MG63 (cell line): Measurements from ENCODE around the gene ZNF740. TPM values are rescaled to one million over a fixed set of nuclear protein-coding genes. Genes with fewer than 3 reads are reported as not detected.

Experiments
- DNase-seq: peaks from one replicate; pipeline ENCODE4 v3.0.0-alpha.2; 2020
- H3K27me3 ChIP-seq: fragments of 250-450 bp; sonication (Bioruptor Pico); 2 replicates; pipeline ENCODE4 v1.5.1; 2020; ENCODE audit warnings: mild to moderate bottlenecking, moderate library complexity
- H3K36me3 ChIP-seq: fragments of 250-450 bp; sonication (Bioruptor Pico); 2 replicates; pipeline ENCODE4 v1.5.1; 2020; ENCODE audit warnings: mild to moderate bottlenecking, moderate library complexity
- H3K4me3 ChIP-seq: fragments of 250-450 bp; sonication (Bioruptor Pico); 2 replicates; pipeline ENCODE4 v1.5.1; 2020; ENCODE audit warnings: mild to moderate bottlenecking, moderate library complexity
- H3K9me3 ChIP-seq: fragments of 250-450 bp; sonication (Bioruptor Pico); 2 replicates; pipeline ENCODE4 v1.5.1; 2020; ENCODE audit warnings: mild to moderate bottlenecking, moderate library complexity
- total RNA-seq: library from RNA; depleted of rRNA; stranded (reverse); fragments of >200 nt; shearing (Covaris generic); gene quantifications from 2 replicates; pipeline ENCODE4 v1.2.3, GENCODE V29; 2014; ENCODE audit warnings: low replicate concordance

The ZNF740 gene
- total RNA-seq, 1 experiment from 2014 or later: 14.7 TPM

- Histone ChIP-seq H3K27me3 (no peaks in the 10 kb centered on the region), H3K36me3 (peaks cover 63% of the 10 kb centered on the region), H3K4me3 (no peak overlapping the region), H3K9me3 (no peaks in the 10 kb centered on the region)
- no peak for DNase-seq
These were observed 6.8 kb downstream of the ZNF740 start for GRCh38 chr12:53187145-53187899.

DNA sequence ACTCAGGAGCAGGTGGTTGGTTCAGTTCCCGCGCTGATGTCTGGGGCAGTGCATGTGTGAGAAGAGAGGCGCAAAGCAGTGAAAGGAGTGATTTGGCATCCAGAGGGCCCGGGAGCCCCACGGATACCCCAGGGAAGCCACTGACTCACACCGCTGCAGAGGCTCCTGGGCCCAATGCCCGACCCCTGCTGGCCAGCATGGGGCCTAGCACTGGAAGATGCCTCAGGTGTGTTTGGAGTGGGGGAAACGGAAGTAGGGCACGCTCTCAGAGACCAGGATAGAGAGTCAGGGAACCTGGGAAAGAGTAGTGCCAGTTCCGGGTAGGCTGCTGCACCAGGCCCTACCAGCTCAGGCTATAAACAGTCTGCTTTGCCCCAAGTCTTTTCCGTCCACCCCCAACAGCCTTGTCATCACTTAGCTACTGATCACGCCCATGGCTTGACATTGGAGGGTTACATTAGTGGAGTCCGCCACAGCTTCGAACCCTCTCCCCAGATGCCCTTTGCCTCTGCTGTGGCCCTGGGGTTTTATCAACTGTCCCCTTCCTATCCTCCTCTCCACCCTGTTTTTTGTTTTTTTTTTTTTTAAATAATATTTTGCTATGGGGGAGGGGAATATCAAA, 9.7 kb downstream of the ZNF740 start:
- H3K4me3 ChIP-seq: no peak overlapping the region
- no peaks in the 10 kb centered on the region for H3K9me3 ChIP-seq
- peaks cover 36% of the 10 kb centered on the region for H3K36me3 ChIP-seq
- DNase-seq: peak; percentile 70
- no peaks in the 10 kb centered on the region for H3K27me3 ChIP-seq

DNA sequence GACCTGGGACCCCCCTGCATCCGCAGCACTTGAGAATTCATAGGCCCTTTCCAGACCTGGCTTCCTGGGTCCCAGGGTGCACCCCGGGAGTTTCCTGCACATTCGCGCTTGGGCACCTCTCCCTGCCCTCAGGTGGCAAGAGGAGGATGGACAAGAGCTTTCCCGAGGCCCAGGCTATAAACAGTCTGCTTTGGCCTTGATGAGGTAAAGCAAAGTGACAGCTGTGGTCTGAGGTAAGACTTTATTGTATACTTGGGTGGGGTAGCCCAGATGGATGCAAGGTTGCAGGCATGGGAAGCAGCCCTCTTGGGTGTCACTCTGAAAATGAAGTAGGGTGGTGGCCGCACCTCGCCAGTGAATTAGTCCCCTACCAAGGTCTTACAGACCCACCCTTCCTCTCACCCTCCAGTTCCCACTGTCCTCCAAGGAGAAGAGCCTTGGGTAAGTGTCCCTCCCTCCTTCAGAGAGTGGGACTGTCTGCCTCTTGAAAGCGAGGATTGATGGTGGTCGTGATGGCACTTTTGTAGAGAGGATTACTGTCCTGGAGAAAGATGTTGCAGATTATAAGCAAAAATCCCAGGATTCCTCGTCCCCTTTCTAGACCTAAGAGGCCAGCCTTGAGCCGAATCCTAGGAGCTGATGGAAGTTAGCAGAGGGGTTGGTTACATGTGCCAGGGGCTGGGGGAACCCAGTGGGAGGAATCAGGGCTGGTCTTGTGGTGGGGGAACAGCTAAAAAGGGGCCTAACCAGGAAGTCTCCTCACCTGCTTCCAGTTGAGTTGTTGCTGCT, 10.8 kb downstream of the ZNF740 start:
- Histone ChIP-seq H3K9me3 (no peaks in the 10 kb centered on the region), H3K36me3 (peaks cover 25% of the 10 kb centered on the region), H3K4me3 (no peak overlapping the region), H3K27me3 (no peaks in the 10 kb centered on the region)
- no peak for DNase-seq

DNA sequence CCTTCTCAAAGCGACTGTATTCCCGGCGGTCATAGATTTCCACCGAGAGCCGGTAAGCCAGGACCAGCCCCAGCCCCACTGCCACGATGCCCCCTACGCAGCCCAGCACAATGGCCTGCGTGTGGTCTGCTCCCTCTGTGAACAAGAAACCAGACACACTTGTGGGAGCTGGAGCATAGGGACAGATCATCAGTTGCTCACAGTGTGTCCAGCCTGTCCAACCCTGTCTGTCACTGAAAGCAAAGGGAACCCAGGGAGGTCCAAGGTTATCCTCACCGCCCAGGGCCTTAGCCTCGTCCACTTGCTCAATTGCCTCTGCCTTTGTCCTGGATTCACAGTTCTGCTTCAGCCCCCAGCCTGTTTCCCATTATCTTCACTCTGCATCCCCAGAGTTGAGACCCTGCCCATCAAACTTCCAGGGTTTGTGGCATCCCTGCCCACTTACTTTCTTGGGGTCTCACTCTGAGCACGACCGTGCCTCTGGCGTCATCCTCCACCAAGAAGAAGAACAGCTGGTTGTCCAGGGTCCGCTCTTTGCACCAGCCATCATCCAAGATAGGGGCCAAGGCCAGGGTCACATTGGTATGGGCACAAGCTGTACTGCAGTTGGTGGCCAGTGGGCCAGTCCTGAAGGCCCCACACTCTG, 11.5 kb downstream of the ZNF740 start:
- Histone ChIP-seq H3K9me3 (no peaks in the 10 kb centered on the region), H3K27me3 (no peaks in the 10 kb centered on the region), H3K36me3 (peaks cover 18% of the 10 kb centered on the region), H3K4me3 (no peak overlapping the region)
- DNase-seq: no peak

DNA sequence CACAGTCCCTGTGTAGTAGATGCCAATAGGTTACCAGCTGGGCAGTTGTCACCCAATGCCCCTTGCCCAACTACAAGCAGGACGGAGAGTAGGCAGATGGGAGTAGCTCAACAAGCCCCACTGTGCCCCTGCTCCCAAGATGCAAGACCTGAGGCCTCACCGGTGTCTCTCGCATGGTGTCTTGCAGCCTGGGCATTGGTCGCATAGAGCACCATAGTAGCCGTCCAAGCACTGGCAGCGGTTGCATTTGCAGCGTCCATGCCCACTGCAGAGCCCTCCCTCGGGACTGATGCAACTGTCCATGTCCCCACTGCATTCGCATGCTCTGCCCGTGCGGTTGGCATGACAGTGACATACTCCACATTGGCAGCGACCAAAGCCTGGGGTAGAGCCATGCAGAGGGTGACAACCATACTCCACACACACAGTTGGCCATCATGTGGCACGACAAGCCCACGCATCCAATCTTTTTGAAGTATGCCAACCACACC, 12.1 kb downstream of the ZNF740 start:
- Histone ChIP-seq H3K27me3 (no peaks in the 10 kb centered on the region), H3K9me3 (no peaks in the 10 kb centered on the region), H3K36me3 (peaks cover 13% of the 10 kb centered on the region), H3K4me3 (no peak overlapping the region)
- DNase-seq: no peak

- DNase-seq: no peak
- Histone ChIP-seq H3K36me3 (peaks cover 8% of the 10 kb centered on the region), H3K27me3 (no peaks in the 10 kb centered on the region), H3K4me3 (no peak overlapping the region), H3K9me3 (no peaks in the 10 kb centered on the region)
These were observed 12.5 kb downstream of the ZNF740 start for GRCh38 chr12:53193040-53193439.

GRCh38 chr12:53193985-53194716, 13.6 kb downstream of the ZNF740 start:
- Histone ChIP-seq H3K9me3 (no peaks in the 10 kb centered on the region), H3K36me3 (peaks cover 3% of the 10 kb centered on the region; the same call in 1 of the 2 replicates), H3K27me3 (no peaks in the 10 kb centered on the region), H3K4me3 (no peak overlapping the region)
- no peak for DNase-seq

GRCh38 chr12:53194973-53195372, 14.5 kb downstream of the ZNF740 start:
- Histone ChIP-seq H3K9me3 (no peaks in the 10 kb centered on the region), H3K4me3 (no peak overlapping the region), H3K27me3 (no peaks in the 10 kb centered on the region), H3K36me3 (peaks cover 3% of the 10 kb centered on the region; the same call in 1 of the 2 replicates)
- DNase-seq: no peak

GRCh38 chr12:53195516-53196420, 15.2 kb downstream of the ZNF740 start:
- Histone ChIP-seq H3K4me3 (no peak overlapping the region), H3K27me3 (no peaks in the 10 kb centered on the region), H3K36me3 (peaks cover 3% of the 10 kb centered on the region; the same call in 1 of the 2 replicates), H3K9me3 (no peaks in the 10 kb centered on the region)
- no peak for DNase-seq

- H3K36me3 ChIP-seq: no peaks in the 10 kb centered on the region
- no peaks in the 10 kb centered on the region for H3K27me3 ChIP-seq
- DNase-seq: no peak
- H3K9me3 ChIP-seq: no peaks in the 10 kb centered on the region
- no peak overlapping the region for H3K4me3 ChIP-seq
These were observed 16.0 kb downstream of the ZNF740 start for GRCh38 chr12:53196486-53196885.

GRCh38 chr12:53197011-53197640, 16.6 kb downstream of the ZNF740 start:
- Histone ChIP-seq H3K36me3 (no peaks in the 10 kb centered on the region), H3K4me3 (no peak overlapping the region), H3K9me3 (no peaks in the 10 kb centered on the region), H3K27me3 (no peaks in the 10 kb centered on the region)
- DNase-seq: no peak

GRCh38 chr12:53198486-53199110, 18.1 kb downstream of the ZNF740 start:
- Histone ChIP-seq H3K27me3 (no peaks in the 10 kb centered on the region), H3K36me3 (no peaks in the 10 kb centered on the region), H3K4me3 (no peak overlapping the region), H3K9me3 (no peaks in the 10 kb centered on the region)
- no peak for DNase-seq

DNA sequence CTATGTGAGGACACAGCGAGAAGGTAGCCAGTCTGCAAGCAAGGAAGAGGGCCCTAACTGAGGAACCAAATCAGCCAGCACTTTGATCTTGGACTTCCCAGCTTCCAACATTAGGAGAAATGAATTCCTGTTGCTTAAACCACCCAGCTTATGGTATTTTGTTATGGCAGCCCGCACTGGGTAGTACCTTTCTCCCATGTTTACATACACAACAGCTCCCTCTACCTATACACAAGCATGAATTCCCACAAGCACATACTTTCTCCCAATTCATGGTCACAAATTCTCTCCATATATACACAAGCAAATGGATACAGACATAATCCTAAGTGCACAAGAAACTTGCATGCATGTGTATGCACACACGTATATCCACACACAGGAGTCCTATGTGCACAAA, 19.2 kb downstream of the ZNF740 start:
- no peaks in the 10 kb centered on the region for H3K36me3 ChIP-seq
- no peaks in the 10 kb centered on the region for H3K27me3 ChIP-seq
- DNase-seq: no peak
- no peak overlapping the region for H3K4me3 ChIP-seq
- no peaks in the 10 kb centered on the region for H3K9me3 ChIP-seq

GRCh38 chr12:53200107-53200457, 19.6 kb downstream of the ZNF740 start:
- Histone ChIP-seq H3K27me3 (no peaks in the 10 kb centered on the region), H3K4me3 (no peak overlapping the region), H3K36me3 (no peaks in the 10 kb centered on the region), H3K9me3 (no peaks in the 10 kb centered on the region)
- DNase-seq: no peak
